ENCODE results near the gene BRCA1. TPM values are rescaled to one million over a fixed set of nuclear protein-coding genes. Genes with fewer than 3 reads are reported as not detected.
"Not testable (repeated sequence)": the region's sequence is repeated elsewhere in the genome, so short reads cannot be mapped to it uniquely, and the experiment has no call there.

Gene BRCA1
- total and polyA plus RNA-seq, 12 donors, result 1.1 to 10.4 (median 3.7) TPM

DNA sequence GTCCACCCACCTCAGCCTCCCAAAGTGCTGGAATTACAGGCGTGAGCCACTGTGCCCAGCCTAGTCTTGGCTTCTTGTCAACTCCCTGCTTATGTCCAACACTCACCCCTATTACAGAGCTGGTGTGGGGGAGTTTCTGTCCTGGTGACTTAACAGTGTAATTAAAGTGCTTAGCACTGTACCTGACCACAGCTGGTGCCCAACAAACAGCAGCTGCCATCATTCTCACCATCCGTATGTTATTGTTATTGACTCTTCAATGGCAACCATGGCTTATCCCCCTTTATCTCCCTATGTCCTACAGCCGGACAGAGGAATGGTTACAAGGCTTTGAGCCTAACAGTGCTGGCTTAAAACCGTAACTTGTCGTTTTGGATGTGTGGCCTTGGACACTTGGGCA lies 17.0 kb upstream of the BRCA1 start:
- no peak for TF ChIP-seq POLR2A (IDR thresholded peaks at IDR 0.05)
- TF ChIP-seq, protein P1, sequence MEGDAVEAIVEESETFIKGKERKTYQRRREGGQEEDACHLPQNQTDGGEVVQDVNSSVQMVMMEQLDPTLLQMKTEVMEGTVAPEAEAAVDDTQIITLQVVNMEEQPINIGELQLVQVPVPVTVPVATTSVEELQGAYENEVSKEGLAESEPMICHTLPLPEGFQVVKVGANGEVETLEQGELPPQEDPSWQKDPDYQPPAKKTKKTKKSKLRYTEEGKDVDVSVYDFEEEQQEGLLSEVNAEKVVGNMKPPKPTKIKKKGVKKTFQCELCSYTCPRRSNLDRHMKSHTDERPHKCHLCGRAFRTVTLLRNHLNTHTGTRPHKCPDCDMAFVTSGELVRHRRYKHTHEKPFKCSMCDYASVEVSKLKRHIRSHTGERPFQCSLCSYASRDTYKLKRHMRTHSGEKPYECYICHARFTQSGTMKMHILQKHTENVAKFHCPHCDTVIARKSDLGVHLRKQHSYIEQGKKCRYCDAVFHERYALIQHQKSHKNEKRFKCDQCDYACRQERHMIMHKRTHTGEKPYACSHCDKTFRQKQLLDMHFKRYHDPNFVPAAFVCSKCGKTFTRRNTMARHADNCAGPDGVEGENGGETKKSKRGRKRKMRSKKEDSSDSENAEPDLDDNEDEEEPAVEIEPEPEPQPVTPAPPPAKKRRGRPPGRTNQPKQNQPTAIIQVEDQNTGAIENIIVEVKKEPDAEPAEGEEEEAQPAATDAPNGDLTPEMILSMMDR (IDR thresholded peaks at IDR 0.05), result no peak
- DNase-seq, result peak in 1 of 7 donors; percentile 39

DNA sequence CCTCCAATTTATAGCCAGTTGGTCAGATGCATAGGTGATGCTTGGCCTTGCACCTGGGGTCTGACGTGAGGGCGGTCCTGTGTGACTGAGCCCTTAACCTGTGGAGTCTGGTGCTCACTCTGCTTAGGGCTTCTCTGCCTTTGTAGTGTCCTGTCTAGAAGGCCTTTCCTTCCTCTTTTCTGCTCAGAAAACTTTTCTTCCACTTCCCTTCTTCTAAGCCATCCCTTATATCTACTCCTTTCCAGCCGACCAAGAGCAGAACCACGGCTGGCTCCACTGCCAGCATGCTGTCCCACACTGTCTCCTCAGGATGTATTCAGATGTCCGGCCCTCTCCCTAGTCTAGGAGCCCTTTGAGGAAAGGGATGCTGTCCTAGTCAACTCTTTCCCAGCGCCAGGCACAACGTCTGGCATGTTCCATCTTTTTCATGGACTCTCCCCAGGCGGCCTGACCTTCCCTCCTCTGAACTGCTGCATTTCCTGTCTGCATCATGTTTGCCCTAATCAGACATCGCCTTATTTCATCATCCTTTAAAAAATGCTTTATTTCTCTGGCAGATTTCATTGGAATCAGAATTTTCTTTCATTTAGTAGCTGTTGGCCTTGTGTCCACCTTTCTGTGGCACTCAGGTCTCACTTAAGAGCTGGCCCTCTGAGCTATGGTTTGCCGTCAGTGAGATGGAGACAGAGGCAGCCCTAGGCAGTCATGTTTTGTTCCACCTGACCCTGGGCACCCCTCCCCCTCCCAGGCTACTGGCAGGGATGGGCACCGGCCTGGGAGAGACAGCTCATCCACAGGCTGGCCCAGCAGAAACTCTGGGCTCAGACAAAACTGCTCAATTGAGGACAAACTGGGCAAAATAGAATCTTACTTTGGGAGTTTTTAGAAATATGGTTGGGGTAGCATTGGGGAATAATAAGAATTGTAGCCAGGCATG lies 15.5 kb upstream of the BRCA1 start:
- WGBS, 4 donors, result 78 to 85% (median 81%) methylated on average over 11 of the region's 11 CpGs
- Histone ChIP-seq H3K4me3 (no peak overlapping the region), H3K9me3 (replicated peaks in 1 of 3) (no peaks in the 10 kb centered on the region), H3K27ac (no peak overlapping the region), H3K27me3 (no peaks in the 10 kb centered on the region), H3K36me3 (replicated peaks in 1 of 2) (no peaks in the 10 kb centered on the region), H3K4me1 (replicated peaks in 1 of 2) (no peaks in the 10 kb centered on the region)
- intact Hi-C loops (cut with DNase I), result no loop called here
- TF ChIP-seq POLR2A (IDR thresholded peaks at IDR 0.05), result no peak
- TF ChIP-seq, protein P1 (IDR thresholded peaks at IDR 0.05), result no peak
- peak in 2 of 7 donors; percentile 17 to 39 for DNase-seq

More for the DNA sequence above, 17.0 kb upstream of the BRCA1 start:
- Histone ChIP-seq H3K27ac (no peak overlapping the region), H3K9me3 (replicated peaks in 1 of 3) (no peaks in the 10 kb centered on the region), H3K4me1 (replicated peaks in 1 of 2) (no peaks in the 10 kb centered on the region), H3K4me3 (no peak overlapping the region), H3K27me3 (no peaks in the 10 kb centered on the region), H3K36me3 (replicated peaks in 1 of 2) (no peaks in the 10 kb centered on the region)
- WGBS, 4 donors, result 73 to 89% (median 81%) methylated on average over 5 of the region's 5 CpGs
- intact Hi-C loops (cut with DNase I), result no loop called here

DNA sequence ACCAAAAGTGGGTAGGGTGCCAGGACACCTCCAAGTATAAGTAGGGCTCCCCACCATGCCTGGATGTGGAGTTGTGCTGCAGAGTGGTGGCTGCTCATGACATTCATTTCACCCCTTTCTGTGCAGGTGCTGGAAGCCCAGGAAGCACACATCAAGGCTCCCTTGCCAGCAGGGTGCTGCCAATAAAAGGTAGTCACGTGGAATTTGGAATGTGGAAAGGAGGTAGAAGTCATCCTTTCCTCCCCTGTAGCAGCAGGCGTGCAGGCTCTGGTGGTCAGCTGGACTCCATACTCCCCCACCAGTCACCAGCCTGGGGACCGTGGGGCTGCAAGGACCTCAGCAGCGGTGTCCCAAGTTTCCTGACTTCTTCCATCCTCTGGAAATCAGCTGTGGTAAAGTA lies 13.4 kb upstream of the BRCA1 start:
- DNase-seq, result peak in 2 of 7 donors; percentile 10 to 12
- intact Hi-C loops (cut with DNase I); H3K9me3 ChIP-seq (replicated peaks in 1 of 3); H3K4me3 ChIP-seq; H3K27ac ChIP-seq; H3K27me3 ChIP-seq; H3K4me1 ChIP-seq (replicated peaks in 1 of 2): not testable (repeated sequence)
- H3K36me3 ChIP-seq (replicated peaks in 1 of 2), result peaks cover 0 to 14% of the 10 kb centered on the region in 2 donors
- 81 to 94% (median 87%) methylated on average over 1 to 4 of the region's 4 CpGs for WGBS, 4 donors

DNA sequence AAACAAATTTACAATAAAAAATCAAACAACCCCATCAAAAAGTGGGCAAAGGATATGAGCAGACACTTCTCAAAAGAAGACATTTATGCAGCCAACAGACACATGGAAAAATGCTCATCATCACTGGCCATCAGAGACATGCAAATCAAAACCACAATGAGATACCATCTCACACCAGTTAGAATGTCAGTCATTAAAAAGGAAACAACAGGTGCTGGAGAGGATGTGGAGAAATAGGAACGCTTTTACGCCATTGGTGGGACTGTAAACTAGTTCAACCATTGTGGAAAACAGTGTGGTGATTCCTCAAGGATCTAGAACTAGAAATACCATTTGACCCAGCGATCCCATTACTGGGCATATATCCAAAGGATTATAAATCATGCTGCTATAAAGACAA lies 11.4 kb upstream of the BRCA1 start:
- H3K9me3 ChIP-seq (replicated peaks in 1 of 3); intact Hi-C loops (cut with DNase I); H3K27me3 ChIP-seq; H3K4me3 ChIP-seq; H3K4me1 ChIP-seq (replicated peaks in 1 of 2); H3K27ac ChIP-seq: not testable (repeated sequence)
- 64 to 79% (median 76%) methylated on average over 3 of the region's 3 CpGs for WGBS, 4 donors
- H3K36me3 ChIP-seq (replicated peaks in 1 of 2), result peaks cover 0 to 25% of the 10 kb centered on the region in 2 donors
- peak in 1 of 7 donors; percentile 0 for DNase-seq

DNA sequence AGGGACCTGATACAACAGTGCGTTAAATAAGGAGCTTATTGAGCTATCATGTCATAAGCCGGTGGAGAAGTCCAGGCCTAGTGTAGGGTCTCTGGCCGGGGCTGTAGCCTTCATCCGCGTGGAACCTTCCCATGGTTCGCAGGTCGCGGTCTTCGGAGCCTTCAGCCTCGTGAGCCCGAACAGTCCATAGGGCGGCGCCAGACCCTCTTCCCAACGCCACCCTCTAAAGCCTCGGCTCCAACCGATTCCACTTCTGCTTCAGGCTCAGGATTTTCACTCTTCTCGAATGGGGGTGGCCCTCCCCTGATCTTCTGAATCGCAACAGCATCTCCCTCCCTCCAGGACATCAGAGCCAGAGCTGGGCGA lies 10.3 kb upstream of the BRCA1 start:
- TF ChIP-seq, protein P1 (IDR thresholded peaks at IDR 0.05), result no peak
- no peak for TF ChIP-seq POLR2A (IDR thresholded peaks at IDR 0.05)
- Histone ChIP-seq H3K4me3 (no peak overlapping the region), H3K4me1 (replicated peaks in 1 of 2) (no peaks in the 10 kb centered on the region), H3K36me3 (replicated peaks in 1 of 2) (peaks cover 0 to 25% of the 10 kb centered on the region in 2 donors), H3K27ac (no peak overlapping the region), H3K27me3 (no peaks in the 10 kb centered on the region), H3K9me3 (replicated peaks in 1 of 3) (no peaks in the 10 kb centered on the region)
- DNase-seq, result peak in 2 of 7 donors; percentile 13 to 14
- intact Hi-C loops (cut with DNase I), result no loop called here
- WGBS, 4 donors, result 94 to 98% (median 95%) methylated on average over 16 to 19 of the region's 19 CpGs

Data from adrenal gland (tissue), 12 donors.